ENCODE data around the gene LRGUK.
"Not testable (repeated sequence)": the region's sequence is repeated elsewhere in the genome, so short reads cannot be mapped to it uniquely, and the experiment has no call there.

Gene LRGUK

DNA sequence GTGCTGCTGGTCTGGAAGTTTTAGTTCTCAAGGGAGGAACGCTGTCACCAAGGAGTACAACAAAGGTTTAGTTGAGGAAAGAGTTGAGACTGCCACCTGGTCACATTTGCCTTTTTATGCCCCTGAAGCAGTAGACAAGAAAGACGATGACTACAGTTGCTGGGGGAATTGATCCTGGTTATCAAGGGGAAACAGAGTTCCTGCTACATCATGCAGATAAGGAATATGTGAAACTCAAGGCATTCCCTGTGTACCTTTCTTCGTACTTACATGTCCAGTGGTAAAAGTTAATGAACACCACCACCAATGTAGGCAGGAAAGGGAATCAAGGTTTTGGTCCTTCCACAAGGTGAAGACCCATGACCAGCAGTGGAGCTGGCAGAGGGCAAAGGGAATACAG is 157.8 kb downstream of the LRGUK start:
- DNase-seq (ENCODE audit: insufficient read length, low spot score) (no peak), FAIRE-seq (no peak)
- TF ChIP-seq POLR2A (IDR thresholded peaks at IDR 0.05; ENCODE audit: low read depth, low read length), result no peak

DNA sequence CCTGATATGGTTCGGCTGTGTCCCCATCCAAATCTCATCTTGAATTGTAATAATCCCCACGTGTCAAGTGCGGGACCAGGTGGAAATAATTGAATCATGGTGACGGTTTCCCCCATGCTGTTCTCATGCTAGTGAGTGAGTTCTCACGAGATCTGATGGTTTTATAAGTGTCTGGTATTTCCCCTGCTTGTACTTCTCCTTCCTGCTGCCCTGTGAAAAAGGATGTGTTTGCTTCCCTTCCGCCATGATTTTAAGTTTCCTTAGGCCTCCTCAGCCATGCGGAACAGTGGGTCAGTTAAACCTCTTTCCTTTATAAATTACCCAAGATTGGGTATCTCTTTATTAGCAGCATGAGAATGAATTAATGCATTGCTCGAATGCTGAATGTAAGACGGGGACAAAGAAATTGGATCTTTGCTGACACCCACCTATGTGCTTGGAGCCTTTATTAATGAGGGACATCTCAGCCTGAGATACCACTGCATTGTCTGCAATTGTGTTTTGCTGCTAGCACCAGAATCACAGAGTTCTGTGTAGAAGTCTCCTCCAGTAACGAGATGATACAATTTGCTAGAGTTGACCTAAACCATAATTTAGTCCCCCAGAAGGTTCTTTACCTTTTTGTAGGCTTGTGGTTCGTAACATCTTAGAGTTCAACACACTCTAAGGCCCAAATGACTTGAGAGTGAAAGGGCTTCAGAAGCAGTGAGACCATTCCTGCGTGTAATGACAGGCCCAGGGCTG is 160.9 kb downstream of the LRGUK start:
- DNase-seq (ENCODE audit: insufficient read length, low spot score) (no peak), FAIRE-seq (no peak)
- no peak for TF ChIP-seq POU2F2 (IDR thresholded peaks at IDR 0.05; ENCODE audit: low read depth, low read length)
- TF ChIP-seq PAX5 (IDR thresholded peaks at IDR 0.05; ENCODE audit: insufficient read depth, low read length, severe bottlenecking), result no peak
- TF ChIP-seq POLR2AphosphoS5 (IDR thresholded peaks at IDR 0.05; ENCODE audit: low read depth, low read length), result no peak
- no peak for TF ChIP-seq SPI1 (IDR thresholded peaks at IDR 0.05; ENCODE audit: low read depth, low read length)
- no peak for TF ChIP-seq POLR2A (IDR thresholded peaks at IDR 0.05; ENCODE audit: low read depth, low read length)
- no peak for TF ChIP-seq TAF1 (IDR thresholded peaks at IDR 0.05; ENCODE audit: low read depth, low read length)

- no peak for FAIRE-seq
- no peak for TF ChIP-seq PAX5 (IDR thresholded peaks at IDR 0.05; ENCODE audit: insufficient read depth, low read length, severe bottlenecking)
- TF ChIP-seq POU2F2 (IDR thresholded peaks at IDR 0.05; ENCODE audit: low read depth, low read length), result no peak
- no peak for DNase-seq (ENCODE audit: insufficient read length, low spot score)
Observed at GRCh38 chr7:134289423-134289822, 162.3 kb downstream of the LRGUK start.

DNA sequence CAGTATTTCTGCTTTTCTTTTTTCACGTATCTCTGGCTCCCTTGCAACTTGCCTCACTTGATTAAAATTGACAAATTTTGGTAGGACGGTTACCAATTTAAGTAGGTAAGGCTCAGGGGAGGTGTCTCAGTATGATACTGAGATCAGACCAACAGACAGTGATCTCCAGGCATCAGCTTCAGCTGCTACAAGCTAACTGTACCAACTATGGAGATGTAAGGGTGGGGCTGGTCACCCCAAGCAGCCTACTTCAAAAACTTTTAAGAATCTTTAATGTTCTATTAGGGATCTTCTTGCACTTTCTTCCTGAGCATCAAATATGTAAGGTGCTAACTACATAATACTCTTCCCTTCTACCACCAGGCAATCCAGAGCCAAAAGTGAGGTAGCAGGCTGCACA is 162.7 kb downstream of the LRGUK start:
- DNase-seq (ENCODE audit: insufficient read length, low spot score) (no peak), FAIRE-seq (no peak)
- TF ChIP-seq POLR2AphosphoS5 (IDR thresholded peaks at IDR 0.05; ENCODE audit: low read depth, low read length), result no peak
- TF ChIP-seq PAX5 (IDR thresholded peaks at IDR 0.05; ENCODE audit: insufficient read depth, low read length, severe bottlenecking), result no peak
- no peak for TF ChIP-seq TAF1 (IDR thresholded peaks at IDR 0.05; ENCODE audit: low read depth, low read length)
- TF ChIP-seq SPI1 (IDR thresholded peaks at IDR 0.05; ENCODE audit: low read depth, low read length), result no peak

- TF ChIP-seq POLR2AphosphoS5 (IDR thresholded peaks at IDR 0.05; ENCODE audit: low read depth, low read length), result no peak
- DNase-seq (ENCODE audit: insufficient read length, low spot score), result no peak
- no peak for FAIRE-seq
Observed at GRCh38 chr7:134290286-134290685, 163.1 kb downstream of the LRGUK start.

GRCh38 chr7:134293002-134293740 is 166.0 kb downstream of the LRGUK start:
- TF ChIP-seq SPI1 (IDR thresholded peaks at IDR 0.05; ENCODE audit: low read depth, low read length), result peak; percentile 100
- no peak for TF ChIP-seq PAX5 (IDR thresholded peaks at IDR 0.05; ENCODE audit: insufficient read depth, low read length, severe bottlenecking)
- peak; percentile 69 for TF ChIP-seq POU2F2 (IDR thresholded peaks at IDR 0.05; ENCODE audit: low read depth, low read length)
- DNase-seq (ENCODE audit: insufficient read length, low spot score), result peak; percentile 40
- peak; percentile 94 for FAIRE-seq

DNA sequence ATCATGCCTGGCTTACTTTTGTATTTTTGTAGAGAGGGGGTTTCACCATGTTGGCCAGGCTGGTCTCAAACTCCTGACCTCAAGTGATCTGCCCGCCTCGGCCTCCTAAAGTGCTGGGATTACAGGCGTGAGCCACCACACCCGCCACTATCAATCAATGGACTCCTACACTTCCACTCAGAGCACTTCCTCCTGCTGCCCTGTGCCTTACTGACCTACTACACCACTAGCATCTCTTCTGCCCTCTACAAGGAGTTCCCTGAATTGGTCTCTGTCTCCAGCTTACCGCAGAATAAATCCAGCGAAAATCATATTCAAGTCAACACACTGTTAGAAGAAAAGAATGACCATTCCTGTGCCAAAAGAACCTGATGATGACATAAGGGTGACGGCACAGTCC is 168.8 kb downstream of the LRGUK start:
- FAIRE-seq, result not testable (repeated sequence)

GRCh38 chr7:134297489-134297888 is 170.3 kb downstream of the LRGUK start:
- FAIRE-seq (no peak), DNase-seq (ENCODE audit: insufficient read length, low spot score) (no peak)
- TF ChIP-seq SPI1 (IDR thresholded peaks at IDR 0.05; ENCODE audit: low read depth, low read length), result no peak
- TF ChIP-seq PAX5 (IDR thresholded peaks at IDR 0.05; ENCODE audit: insufficient read depth, low read length, severe bottlenecking), result no peak
- no peak for TF ChIP-seq TAF1 (IDR thresholded peaks at IDR 0.05; ENCODE audit: low read depth, low read length)
- TF ChIP-seq POLR2A (IDR thresholded peaks at IDR 0.05; ENCODE audit: low read depth, low read length), result no peak
- TF ChIP-seq POU2F2 (IDR thresholded peaks at IDR 0.05; ENCODE audit: low read depth, low read length), result no peak
- TF ChIP-seq POLR2AphosphoS5 (IDR thresholded peaks at IDR 0.05; ENCODE audit: low read depth, low read length), result no peak

More for the DNA sequence above, 168.8 kb downstream of the LRGUK start:
- DNase-seq (ENCODE audit: insufficient read length, low spot score), result not testable (repeated sequence)

DNA sequence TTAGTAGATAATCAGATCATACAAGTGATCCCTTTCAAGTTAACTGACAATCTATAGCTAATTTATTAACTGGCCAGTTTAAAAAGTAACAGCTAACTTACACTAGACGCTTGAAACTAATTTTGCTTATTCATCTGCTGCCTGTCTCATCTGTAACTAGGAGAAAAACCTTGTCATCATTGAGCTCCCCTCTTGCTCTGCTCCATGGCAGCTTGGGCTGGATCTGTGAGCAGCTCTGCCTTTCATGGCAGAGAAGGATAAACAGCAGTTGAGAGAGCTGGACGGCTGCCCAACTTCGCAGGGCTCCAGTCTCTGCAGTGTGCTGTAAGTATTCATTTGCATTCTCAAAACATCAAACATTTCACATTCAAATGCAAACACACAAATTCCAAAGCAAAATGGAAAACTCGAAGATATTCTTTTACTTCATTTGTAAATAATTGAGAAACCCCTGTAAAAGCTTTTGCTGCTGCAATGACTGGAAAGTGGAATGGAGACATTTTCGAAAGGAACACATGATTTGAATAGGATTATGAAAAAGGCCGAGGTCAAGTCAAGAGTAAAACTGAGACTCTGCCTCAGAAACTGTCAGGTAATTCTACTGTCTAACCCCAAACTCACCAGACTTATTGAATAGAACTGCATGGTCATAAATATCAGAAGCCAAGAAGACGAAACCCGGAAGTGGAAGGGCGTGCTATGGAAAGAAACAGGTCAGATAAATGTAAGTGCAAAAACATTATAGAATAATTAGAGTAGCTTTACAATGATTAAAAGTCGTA is 172.0 kb downstream of the LRGUK start:
- FAIRE-seq (no peak), DNase-seq (ENCODE audit: insufficient read length, low spot score) (no peak)
- TF ChIP-seq PAX5 (IDR thresholded peaks at IDR 0.05; ENCODE audit: insufficient read depth, low read length, severe bottlenecking) (no peak), SPI1 (IDR thresholded peaks at IDR 0.05; ENCODE audit: low read depth, low read length) (no peak), POLR2A (IDR thresholded peaks at IDR 0.05; ENCODE audit: low read depth, low read length) (no peak)

GRCh38 chr7:134300988-134301387 is 173.8 kb downstream of the LRGUK start:
- TF ChIP-seq POLR2AphosphoS5 (IDR thresholded peaks at IDR 0.05; ENCODE audit: low read depth, low read length) (no peak), POU2F2 (IDR thresholded peaks at IDR 0.05; ENCODE audit: low read depth, low read length) (no peak), POLR2A (IDR thresholded peaks at IDR 0.05; ENCODE audit: low read depth, low read length) (no peak), TAF1 (IDR thresholded peaks at IDR 0.05; ENCODE audit: low read depth, low read length) (no peak), SPI1 (IDR thresholded peaks at IDR 0.05; ENCODE audit: low read depth, low read length) (no peak), PAX5 (IDR thresholded peaks at IDR 0.05; ENCODE audit: insufficient read depth, low read length, severe bottlenecking) (no peak)
- no peak for DNase-seq (ENCODE audit: insufficient read length, low spot score)
- no peak for FAIRE-seq
